ENCODE data around the gene CCDC60.

The CCDC60 gene

GRCh38 chr12:119334430-119335170, at the start of gene CCDC60:
Gene CCDC60 (plus strand): TSS chr12:119334729. CDS start chr12:119335177, 448 bp downstream.
- no peak for DNase-seq (ENCODE audit: low read depth in 1 of 2, low spot score in 1 of 2)

DNA sequence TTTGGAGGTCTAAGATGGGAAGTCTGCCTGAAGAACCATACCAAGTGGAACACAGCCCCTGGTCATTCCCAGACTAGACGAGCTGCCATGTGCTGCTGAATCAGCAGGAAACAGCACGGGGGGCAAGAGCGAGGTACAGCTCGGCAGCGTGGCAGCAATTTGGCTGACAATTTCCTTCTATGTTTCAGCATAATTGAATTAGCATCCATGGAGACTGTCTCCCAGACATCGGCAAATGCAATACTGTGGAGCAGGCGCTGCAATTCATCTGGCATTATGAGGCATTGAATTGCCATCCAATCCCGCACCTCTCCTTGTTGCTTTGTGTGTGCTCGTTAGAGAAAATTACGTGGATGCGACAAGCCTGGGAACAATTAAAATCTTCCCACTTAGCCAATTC, 46.0 kb upstream of the CCDC60 start:
- DNase-seq (ENCODE audit: low read depth in 1 of 2, low spot score in 1 of 2) = no peak

- no peak for DNase-seq (ENCODE audit: low read depth in 1 of 2, low spot score in 1 of 2)
These were observed 41.5 kb upstream of the CCDC60 start for GRCh38 chr12:119292893-119293630.

GRCh38 chr12:119294211-119294610, 40.3 kb upstream of the CCDC60 start:
- DNase-seq (ENCODE audit: low read depth in 1 of 2, low spot score in 1 of 2) = no peak

DNA sequence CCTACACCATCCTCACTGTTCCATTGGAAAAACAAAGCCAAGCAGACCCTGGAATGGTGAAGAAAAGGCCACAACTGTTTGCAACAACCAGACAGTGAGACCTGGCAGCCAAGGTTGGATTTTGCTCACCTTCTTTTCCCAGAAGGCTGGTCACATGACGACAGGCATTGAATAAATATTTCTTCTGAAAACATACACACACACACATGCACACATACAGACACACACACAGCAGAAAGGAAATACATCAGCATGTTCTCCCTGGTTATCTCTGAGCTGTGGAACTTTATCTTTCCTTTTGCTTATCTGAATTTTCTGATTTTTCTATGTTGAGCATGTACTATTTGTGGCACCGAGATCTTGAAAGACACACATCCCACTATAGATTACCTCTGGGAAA, 38.0 kb upstream of the CCDC60 start:
- DNase-seq (ENCODE audit: low read depth in 1 of 2, low spot score in 1 of 2) = no peak

DNA sequence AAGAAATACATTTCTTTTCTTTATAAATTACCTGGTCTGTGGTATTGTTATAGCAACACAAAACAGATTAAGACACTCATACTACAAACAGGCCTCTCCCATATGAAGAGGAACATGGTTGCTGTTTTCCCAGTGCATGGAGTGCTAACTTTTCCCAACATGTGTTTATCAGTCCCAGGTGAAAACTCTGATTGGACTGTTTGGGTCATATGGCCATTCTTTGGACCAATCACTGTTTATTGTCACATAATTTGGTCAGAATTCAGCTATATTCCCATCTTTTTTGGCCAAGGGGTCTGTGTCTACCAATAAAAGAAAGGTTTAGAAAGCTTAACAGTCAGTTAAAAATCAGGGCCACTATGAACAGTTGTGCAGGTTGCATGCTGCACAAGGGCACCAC, 35.4 kb upstream of the CCDC60 start:
- DNase-seq (ENCODE audit: low read depth in 1 of 2, low spot score in 1 of 2) = no peak

DNA sequence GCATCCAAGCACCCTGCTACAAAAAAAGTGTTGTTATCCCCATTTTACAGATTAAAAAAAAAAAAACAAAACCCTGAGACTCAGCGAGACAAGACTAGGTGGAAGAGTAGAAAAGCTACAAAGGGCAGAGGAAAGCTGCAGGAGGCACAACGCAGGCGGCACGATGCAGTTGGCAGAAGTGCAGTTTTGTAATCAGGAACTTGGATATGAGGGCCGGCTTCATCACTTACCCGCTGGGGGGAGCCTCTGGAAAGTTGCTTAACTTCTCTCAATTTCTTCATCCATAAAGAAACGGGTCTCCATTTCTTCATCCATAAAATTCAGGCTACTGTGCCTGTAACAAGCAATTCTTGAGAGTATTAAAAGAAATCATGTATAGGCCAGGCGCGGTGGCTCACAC, 33.1 kb upstream of the CCDC60 start:
- DNase-seq (ENCODE audit: low read depth in 1 of 2, low spot score in 1 of 2) = no peak

DNA sequence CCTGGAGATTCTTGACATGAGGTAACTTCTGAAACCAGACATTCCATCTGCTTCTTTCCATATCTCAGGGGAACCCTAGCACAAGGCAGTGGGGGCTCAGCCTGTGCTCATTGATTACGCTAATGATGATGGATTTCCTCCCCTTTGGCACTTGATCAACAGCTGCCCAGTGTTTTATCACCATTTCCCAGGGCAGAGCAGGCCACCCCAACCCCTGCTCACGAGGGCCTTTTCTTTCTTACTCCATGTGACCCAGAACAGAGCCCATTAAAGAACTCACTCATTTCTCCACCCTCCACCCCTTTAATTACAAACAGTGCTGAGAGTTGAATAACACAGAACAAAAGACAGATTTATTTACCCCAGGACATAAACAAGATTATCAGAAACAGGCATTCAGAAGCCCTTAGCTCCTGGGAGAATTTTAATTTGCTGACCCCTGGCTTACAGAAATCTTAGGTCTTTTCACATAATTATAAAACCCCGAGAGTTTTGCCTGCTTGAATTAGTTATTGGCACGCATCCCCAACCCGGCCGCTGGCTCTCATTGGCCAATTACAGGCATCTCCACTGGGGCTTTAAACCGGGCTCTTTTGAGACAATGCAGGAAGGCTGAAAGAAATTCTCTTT, 32.0 kb upstream of the CCDC60 start:
- no peak for DNase-seq (ENCODE audit: low read depth in 1 of 2, low spot score in 1 of 2)

DNA sequence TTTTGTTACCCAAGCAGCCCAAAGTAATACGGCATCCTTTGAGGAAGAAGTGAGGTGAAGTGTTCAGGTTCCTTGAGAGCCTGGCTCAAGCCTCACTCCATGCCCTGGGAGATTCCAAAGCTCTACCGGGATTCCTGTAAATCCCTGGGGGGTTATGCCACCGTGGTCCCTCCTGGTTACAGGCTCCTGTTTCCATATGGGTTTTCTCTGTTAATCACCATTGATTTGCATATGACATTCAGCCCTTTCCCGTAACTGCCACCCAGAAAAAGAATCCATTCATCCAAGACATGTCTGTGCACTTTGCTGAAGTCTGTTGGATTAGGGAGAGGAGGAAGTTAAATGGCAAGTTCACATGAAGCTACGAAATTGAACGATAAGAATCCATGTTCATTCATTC, 27.9 kb upstream of the CCDC60 start:
- DNase-seq (ENCODE audit: low read depth in 1 of 2, low spot score in 1 of 2) = no peak

DNA sequence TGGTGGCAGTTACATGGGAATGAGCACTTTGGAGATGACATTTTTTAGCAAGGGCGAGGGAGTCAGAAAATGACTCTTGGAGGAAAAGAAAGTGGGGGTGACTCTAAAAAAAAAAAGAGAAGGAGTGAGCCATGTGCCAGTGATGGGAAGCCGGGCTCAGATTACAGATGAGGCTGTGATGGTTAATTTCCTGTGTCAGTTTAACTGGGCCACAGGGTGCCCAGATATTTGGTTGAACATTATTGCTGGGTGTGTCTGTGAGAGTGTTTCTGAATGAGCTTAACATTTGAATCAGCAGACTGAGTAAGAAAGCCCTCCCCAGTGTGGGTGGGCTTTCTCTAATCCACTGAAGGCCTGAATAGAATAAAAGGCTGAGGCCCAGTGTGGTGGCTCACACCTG, 26.8 kb upstream of the CCDC60 start:
- no peak for DNase-seq (ENCODE audit: low read depth in 1 of 2, low spot score in 1 of 2)

DNA sequence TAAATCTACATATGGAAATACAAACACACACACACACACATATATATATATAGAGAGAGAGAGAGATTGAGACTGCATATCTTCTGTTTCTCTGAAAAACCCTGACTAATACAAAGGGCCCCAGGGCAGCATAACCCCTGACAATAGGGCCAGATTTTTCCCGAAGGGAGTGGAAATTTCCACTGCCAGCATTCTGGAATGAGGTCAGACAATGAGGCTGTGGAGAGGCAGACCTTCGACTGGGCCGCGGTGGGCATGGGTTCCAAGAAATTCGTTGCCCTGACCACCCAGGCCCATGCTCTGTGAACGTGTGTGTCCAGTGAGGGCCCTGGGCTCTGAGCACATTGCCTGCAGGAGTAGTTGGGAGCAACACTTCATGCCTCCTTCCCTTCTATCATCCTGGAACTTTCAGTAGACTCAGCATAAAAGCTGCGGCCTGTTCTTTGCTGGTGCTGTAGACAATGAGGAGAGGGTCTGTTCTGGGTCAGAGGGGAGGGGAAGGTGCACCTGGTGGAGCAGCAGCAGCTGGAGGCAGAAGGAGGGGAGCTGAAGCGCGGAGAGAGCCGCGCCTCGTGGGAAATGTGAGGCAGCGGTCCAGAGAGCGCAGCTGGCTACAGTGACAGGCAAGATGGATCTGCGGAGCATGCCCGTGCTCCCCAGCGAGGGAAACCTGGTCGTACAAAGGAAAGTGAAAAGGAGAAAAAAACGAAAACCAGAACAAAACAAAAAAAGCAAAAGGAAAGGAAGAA, 25.6 kb upstream of the CCDC60 start:
- DNase-seq (ENCODE audit: low read depth in 1 of 2, low spot score in 1 of 2) = no peak

GRCh38 chr12:119311878-119312277, 22.7 kb upstream of the CCDC60 start:
- DNase-seq (ENCODE audit: low read depth in 1 of 2, low spot score in 1 of 2) = no peak

- no peak for DNase-seq (ENCODE audit: low read depth in 1 of 2, low spot score in 1 of 2)
These were observed 21.6 kb upstream of the CCDC60 start for GRCh38 chr12:119312904-119313303.

DNA sequence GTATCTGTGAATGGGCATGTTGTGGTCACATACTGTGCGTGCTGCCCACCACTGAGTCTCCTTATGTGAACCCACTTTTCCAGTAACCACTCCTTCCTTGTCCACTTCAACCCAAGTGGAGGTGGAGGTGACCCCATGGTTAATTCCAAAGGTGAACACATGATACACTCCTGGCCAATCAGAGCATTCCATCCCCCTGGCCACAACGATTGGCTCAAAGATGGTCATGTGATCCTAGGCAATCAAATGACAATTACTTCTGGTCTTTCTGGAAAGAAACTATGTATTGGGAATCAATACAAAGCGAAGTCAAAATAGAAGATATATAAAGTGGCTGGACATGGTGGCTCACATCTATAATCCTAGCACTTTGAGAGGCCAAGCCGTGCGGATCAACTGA, 20.2 kb upstream of the CCDC60 start:
- DNase-seq (ENCODE audit: low read depth in 1 of 2, low spot score in 1 of 2) = no peak

DNA sequence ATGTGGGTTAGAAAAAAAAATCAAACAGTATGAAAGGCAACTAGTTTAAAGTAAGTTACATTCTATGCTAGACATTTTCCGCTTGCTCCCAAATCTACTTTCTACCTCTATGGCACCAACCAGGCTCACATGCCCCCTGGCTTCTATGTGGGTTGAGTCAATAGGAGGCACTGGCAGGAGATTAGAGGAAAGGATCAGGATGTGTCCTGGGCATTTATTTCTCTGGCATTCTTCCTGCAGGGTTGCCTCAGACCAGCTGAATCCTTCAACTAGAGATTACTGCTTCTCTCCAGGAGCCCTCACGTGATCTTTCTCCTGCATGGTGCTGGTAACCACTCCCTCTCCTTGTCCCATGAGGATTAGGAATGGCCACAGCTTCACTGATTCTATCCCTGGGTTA, 14.9 kb upstream of the CCDC60 start:
- no peak for DNase-seq (ENCODE audit: low read depth in 1 of 2, low spot score in 1 of 2)

- DNase-seq (ENCODE audit: low read depth in 1 of 2, low spot score in 1 of 2) = no peak
These were observed 13.9 kb upstream of the CCDC60 start for GRCh38 chr12:119320678-119321077.

DNA sequence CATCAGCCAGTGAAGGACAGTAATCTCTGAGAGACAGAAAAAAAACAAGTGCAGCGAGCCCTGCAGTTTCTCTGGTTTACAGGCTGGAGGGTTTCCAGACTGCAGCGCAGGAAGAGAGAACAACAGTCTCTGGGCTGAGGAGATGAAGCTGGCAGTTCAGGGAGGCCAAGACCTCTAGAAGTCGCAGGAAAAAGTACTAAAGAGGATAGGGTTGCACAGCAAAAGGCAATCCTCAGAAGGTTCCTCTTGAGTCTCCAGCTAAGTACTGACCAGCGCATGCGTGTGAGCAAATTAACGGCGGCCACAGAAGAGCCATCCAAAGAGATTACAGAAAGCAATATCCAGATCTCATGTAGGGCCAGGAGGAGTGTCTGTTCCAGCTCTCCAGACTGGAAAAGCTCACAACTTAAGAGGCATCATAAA, 12.2 kb upstream of the CCDC60 start:
- DNase-seq (ENCODE audit: low read depth in 1 of 2, low spot score in 1 of 2) = no peak

GRCh38 chr12:119325813-119326212, 8.7 kb upstream of the CCDC60 start:
- DNase-seq (ENCODE audit: low read depth in 1 of 2, low spot score in 1 of 2) = no peak

GRCh38 chr12:119326341-119326740, 8.2 kb upstream of the CCDC60 start:
- no peak for DNase-seq (ENCODE audit: low read depth in 1 of 2, low spot score in 1 of 2)

GRCh38 chr12:119327471-119327870, 7.1 kb upstream of the CCDC60 start:
- no peak for DNase-seq (ENCODE audit: low read depth in 1 of 2, low spot score in 1 of 2)

- DNase-seq (ENCODE audit: low read depth in 1 of 2, low spot score in 1 of 2) = no peak
These were observed 6.4 kb upstream of the CCDC60 start for GRCh38 chr12:119328111-119328510.

All from activated T-helper 1 cell treated with anti-CD3 and anti-CD28 coated beads, Interleukin-2, amount 50 U/mL, for 16 hours (primary cell).